K562 (cell line): ENCODE measurements around the gene C5orf24. TPM values are rescaled to one million over a fixed set of nuclear protein-coding genes. Genes with fewer than 3 reads are reported as not detected.

Experiments
- BCL6 ChIP-seq: fragments of 250-450 bp; sonication (Bioruptor Pico); IDR thresholded peaks from 2 replicates; pipeline ENCODE4 v1.4.0; 2020
- BDP1 ChIP-seq: IDR thresholded peaks from 3 replicates; pipeline ENCODE4 v1.6.1; 2011; ENCODE audit not compliant: insufficient read length, insufficient read depth
- BHLHE40 ChIP-seq: IDR thresholded peaks from 2 replicates; pipeline ENCODE4 v1.6.1; 2011; ENCODE audit warnings: low read length, improper control_type of control experiment
- CEBPB ChIP-seq: fragments of 450-650 bp; IDR thresholded peaks from 2 replicates; pipeline ENCODE4 v1.6.1; 2016; ENCODE audit warnings: missing genetic modification characterization, missing compliant biosample characterization
- DACH1 ChIP-seq: fragments of 450-650 bp; IDR thresholded peaks from 2 replicates; pipeline ENCODE4 v1.6.1; 2018; ENCODE audit not compliant: partially characterized antibody
- ETV1 ChIP-seq: fragments of 450-650 bp; conservative IDR thresholded peaks from 2 replicates; pipeline ENCODE4 v1.6.1; 2016; ENCODE audit warnings: missing genetic modification characterization, control low read depth, low read depth, missing compliant biosample characterization
- FOXA1 ChIP-seq: fragments of 450-650 bp; IDR thresholded peaks from 2 replicates; pipeline ENCODE4 v1.6.1; 2016; ENCODE audit warnings: mild to moderate bottlenecking, borderline replicate concordance
- HMG20B ChIP-seq: fragments of 250-450 bp; sonication (Bioruptor Pico); IDR thresholded peaks from 2 replicates; pipeline ENCODE4 v1.5.0; 2021; ENCODE audit warnings: mild to moderate bottlenecking
- HMGXB4 ChIP-seq: sonication (generic); formaldehyde crosslinking; IDR thresholded peaks from 2 replicates; pipeline ENCODE4 v1.8.1; 2023; ENCODE audit warnings: mild to moderate bottlenecking, missing genetic modification reagents
- MAFG ChIP-seq: fragments of 450-650 bp; conservative IDR thresholded peaks from 2 replicates; pipeline ENCODE4 v1.6.1; 2016; ENCODE audit warnings: missing genetic modification characterization, missing compliant biosample characterization
- NFATC3 ChIP-seq: fragments of 450-650 bp; IDR thresholded peaks from 2 replicates; pipeline ENCODE4 v1.6.1; 2017; ENCODE audit warnings: mild to moderate bottlenecking
- NFE2L1 ChIP-seq: fragments of 450-650 bp; IDR thresholded peaks from 2 replicates; pipeline ENCODE4 v1.6.1; 2016; ENCODE audit warnings: missing genetic modification characterization, low read depth, mild to moderate bottlenecking, missing compliant biosample characterization, moderate library complexity, borderline replicate concordance
- PKNOX1 ChIP-seq: fragments of 450-650 bp; IDR thresholded peaks from 2 replicates; pipeline ENCODE4 v1.6.1; 2016
- POLR3G ChIP-seq: IDR thresholded peaks from 2 replicates; pipeline ENCODE4 v1.6.1; 2011; ENCODE audit not compliant: insufficient read length, insufficient replicate concordance; ENCODE audit errors: extremely low read depth
- POU5F1 ChIP-seq: fragments of 150-350 bp; IDR thresholded peaks from 2 replicates; pipeline ENCODE4 v1.6.1; 2014; ENCODE audit warnings: borderline replicate concordance, low read length, low read depth, mild to moderate bottlenecking; ENCODE audit not compliant: partially characterized antibody
- RBM25 ChIP-seq: fragments of 200-400 bp; formaldehyde crosslinking; IDR thresholded peaks from 2 replicates; pipeline ENCODE4 v1.6.1; 2018; ENCODE audit warnings: low read length, low read depth, moderate library complexity; ENCODE audit not compliant: severe bottlenecking
- SMC3 ChIP-seq: conservative IDR thresholded peaks from 2 replicates; pipeline ENCODE4 v1.6.1; 2011; ENCODE audit warnings: low read depth, low read length, improper control_type of control experiment; ENCODE audit not compliant: insufficient read depth
- SOX6 ChIP-seq: fragments of 450-650 bp; IDR thresholded peaks from 2 replicates; pipeline ENCODE4 v1.6.1; 2014; ENCODE audit warnings: mild to moderate bottlenecking
- ZBTB12 ChIP-seq: fragments of 250-450 bp; sonication (Bioruptor Pico); IDR thresholded peaks from 2 replicates; pipeline ENCODE4 v1.4.0; 2020
- ZNF133 ChIP-seq: fragments of 250-450 bp; sonication (Bioruptor Pico); IDR thresholded peaks from 2 replicates; pipeline ENCODE4 v1.4.0; 2020; ENCODE audit warnings: mild to moderate bottlenecking
- ZNF311 ChIP-seq: fragments of 250-450 bp; sonication (Bioruptor Pico); IDR thresholded peaks from 2 replicates; pipeline ENCODE4 v1.4.0; 2020; ENCODE audit warnings: mild to moderate bottlenecking, moderate library complexity
- ZNF316 ChIP-seq: fragments of 450-650 bp; IDR thresholded peaks from 2 replicates; pipeline ENCODE4 v1.6.1; 2016
- ZNF75A ChIP-seq: fragments of 450-650 bp; formaldehyde crosslinking; IDR thresholded peaks from 2 replicates; pipeline ENCODE4 v1.4.0; 2020; ENCODE audit warnings: mild to moderate bottlenecking
- ZNF79 ChIP-seq: fragments of 250-450 bp; sonication (Bioruptor Pico); IDR thresholded peaks from 2 replicates; pipeline ENCODE4 v1.4.0; 2020; ENCODE audit warnings: low read depth, mild to moderate bottlenecking, moderate library complexity
- ZSCAN29 ChIP-seq: fragments of 450-650 bp; IDR thresholded peaks from 2 replicates; pipeline ENCODE4 v1.6.1; 2017
- polyA plus RNA-seq, 8 experiments: library from polyadenylated mRNA; depleted of rRNA in 4 of 8; stranded (reverse) in 5 of 8; unstranded in 3 of 8; fragments of >200 nt; fragmentation: Nextera tagmentation in 2 of 8; fragmentation: Illumina TruSeq in 1 of 8; extraction: Ambion mirVana in 2 of 8; extraction: Trizol in 1 of 8; gene quantifications; 2 replicates each; pipeline versions ENCODE4 v1.2.1 to v1.2.3, GENCODE V29; 2011 to 2014; ENCODE audit warnings: inconsistent platforms in 1 of 8, missing spikeins in 1 of 8
- total RNA-seq, 7 experiments: library from RNA; depleted of rRNA in 6 of 7; stranded (reverse); fragments of >200 nt in 6 of 7; fragmentation: Illumina TruSeq in 2 of 7; extraction: Trizol in 2 of 7; gene quantifications; 2 replicates each; pipeline versions ENCODE4 v1.2.1 to v1.2.3, GENCODE V29; 2011 to 2021; ENCODE audit warnings: low replicate concordance in 1 of 7

The C5orf24 gene
- total and polyA plus RNA-seq, 9 of the 15 experiments (the other 6 are each of a cell fraction or from before 2014, with no cell fraction given) = 8.9 to 38.6 (median 28.4) TPM

GRCh38 chr5:134904610-134905245 is 59.0 kb downstream of the C5orf24 start, which contains the start of gene PCBD2 (continued):
- TF ChIP-seq SOX6 (peak; percentile 64), DACH1 (no peak), PKNOX1 (no peak), ZNF316 (peak; percentile 41; the same call in 1 of the 2 replicates), ZBTB12 (CRISPR knock-in tag) (peak; percentile 48; the same call in 1 of the 2 replicates), HMG20B (no peak), ZNF79 (CRISPR knock-in tag) (no peak), MAFG (no peak), BCL6 (CRISPR knock-in tag) (no peak), POU5F1 (no peak), NFATC3 (no peak), NFE2L1 (tag) (no peak), FOXA1 (no peak), ZNF133 (CRISPR knock-in tag) (no peak), ZNF311 (CRISPR knock-in tag) (no peak), BDP1 (no peak), BHLHE40 (no peak), POLR3G (no peak), ZNF75A (CRISPR knock-in tag) (no peak), SMC3 (peak; percentile 61), ETV1 (tag) (no peak), ZSCAN29 (peak; percentile 70; the same call in 1 of the 2 replicates), HMGXB4 (CRISPR knock-in tag) (peak; percentile 98), RBM25 (peak; percentile 78), CEBPB (no peak)
